ENCODE data around the gene CCDC57.

GRCh38 chr17:82217120-82217529 is 4.5 kb upstream of the CCDC57 start:
- no peak for TF ChIP-seq POLR2A (IDR thresholded peaks at IDR 0.05)
- TF ChIP-seq CTCF (IDR thresholded peaks at IDR 0.05), result no peak
- TF ChIP-seq POLR2AphosphoS5 (IDR thresholded peaks at IDR 0.05), result no peak
